Brain microvascular endothelial cell (primary cell): ENCODE results near the gene PLXNA2.

Experiments used
- DNase-seq: peaks from one replicate; pipeline ENCODE4 v3.0.0-alpha.2; 2020
- H3K27ac ChIP-seq: fragments of 250-450 bp; sonication (Bioruptor Pico); 2 replicates; pipeline ENCODE4 v1.5.1; 2020; ENCODE audit warnings: mild to moderate bottlenecking, moderate library complexity
- H3K27me3 ChIP-seq: fragments of 250-450 bp; sonication (Bioruptor Pico); replicated peaks from 2 replicates; pipeline ENCODE4 v1.5.1; 2020; ENCODE audit warnings: mild to moderate bottlenecking
- H3K36me3 ChIP-seq: fragments of 250-450 bp; sonication (Bioruptor Pico); replicated peaks from 2 replicates; pipeline ENCODE4 v1.5.1; 2020; ENCODE audit warnings: mild to moderate bottlenecking
- H3K4me3 ChIP-seq: 2 replicates; pipeline ENCODE4 v1.5.1; 2011; ENCODE audit warnings: low read depth, mild to moderate bottlenecking, control low read depth, low read length, moderate library complexity
- in situ Hi-C: cut with HindIII; loops from 2 replicates; pipeline ENCODE4 v1.10.0; 2017; ENCODE audit warnings: low sequenced_read_pairs, low pct_ligation_motif_present
- TF ChIP-seq, protein P1 (sequence below): IDR thresholded peaks from 2 replicates; pipeline ENCODE4 v1.5.1; 2011; ENCODE audit warnings: low read depth, mild to moderate bottlenecking, moderate library complexity, low read length, control low read depth, inconsistent platforms; ENCODE audit errors: missing control alignments

PLXNA2 gene

GRCh38 chr1:208065862-208066261, 178.3 kb downstream of the PLXNA2 start:
- Histone ChIP-seq H3K4me3 (no peak overlapping the region), H3K27me3 (no peaks in the 10 kb centered on the region), H3K27ac (no peak overlapping the region), H3K36me3 (peaks cover 5% of the 10 kb centered on the region)
- in situ Hi-C loops, result no loop called here
- TF ChIP-seq, protein P1, sequence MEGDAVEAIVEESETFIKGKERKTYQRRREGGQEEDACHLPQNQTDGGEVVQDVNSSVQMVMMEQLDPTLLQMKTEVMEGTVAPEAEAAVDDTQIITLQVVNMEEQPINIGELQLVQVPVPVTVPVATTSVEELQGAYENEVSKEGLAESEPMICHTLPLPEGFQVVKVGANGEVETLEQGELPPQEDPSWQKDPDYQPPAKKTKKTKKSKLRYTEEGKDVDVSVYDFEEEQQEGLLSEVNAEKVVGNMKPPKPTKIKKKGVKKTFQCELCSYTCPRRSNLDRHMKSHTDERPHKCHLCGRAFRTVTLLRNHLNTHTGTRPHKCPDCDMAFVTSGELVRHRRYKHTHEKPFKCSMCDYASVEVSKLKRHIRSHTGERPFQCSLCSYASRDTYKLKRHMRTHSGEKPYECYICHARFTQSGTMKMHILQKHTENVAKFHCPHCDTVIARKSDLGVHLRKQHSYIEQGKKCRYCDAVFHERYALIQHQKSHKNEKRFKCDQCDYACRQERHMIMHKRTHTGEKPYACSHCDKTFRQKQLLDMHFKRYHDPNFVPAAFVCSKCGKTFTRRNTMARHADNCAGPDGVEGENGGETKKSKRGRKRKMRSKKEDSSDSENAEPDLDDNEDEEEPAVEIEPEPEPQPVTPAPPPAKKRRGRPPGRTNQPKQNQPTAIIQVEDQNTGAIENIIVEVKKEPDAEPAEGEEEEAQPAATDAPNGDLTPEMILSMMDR, result no peak
- no peak for DNase-seq

- in situ Hi-C loops, result no loop called here
- Histone ChIP-seq H3K36me3 (peaks cover 10% of the 10 kb centered on the region), H3K27me3 (no peaks in the 10 kb centered on the region), H3K27ac (no peak overlapping the region), H3K4me3 (no peak overlapping the region)
- no peak for DNase-seq
- TF ChIP-seq, protein P1, result no peak
Measured at GRCh38 chr1:208061632-208062031, 182.6 kb downstream of the PLXNA2 start.

DNA sequence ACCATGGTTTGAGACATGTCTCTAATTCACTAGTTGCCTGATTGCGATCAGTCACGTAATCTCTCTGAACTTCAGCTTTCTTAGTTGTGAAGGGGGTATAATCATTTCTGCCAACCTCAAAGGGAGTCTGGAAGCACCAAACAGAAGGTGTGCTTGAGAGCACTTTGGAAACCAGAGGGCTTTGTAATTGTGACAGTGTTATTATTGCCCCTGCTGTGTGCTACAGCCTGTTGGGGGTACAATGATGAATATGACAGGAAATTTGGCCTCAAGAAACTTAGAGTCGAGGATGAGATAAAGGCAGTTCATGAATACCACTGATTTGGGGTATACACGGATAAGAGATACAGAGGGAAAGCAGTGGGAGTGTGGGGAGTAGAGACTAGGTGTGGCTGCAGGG, 183.1 kb downstream of the PLXNA2 start:
- no peak overlapping the region for H3K27ac ChIP-seq
- no peak overlapping the region for H3K4me3 ChIP-seq
- H3K36me3 ChIP-seq, result peaks cover 9% of the 10 kb centered on the region
- H3K27me3 ChIP-seq, result no peaks in the 10 kb centered on the region
- in situ Hi-C loops, result no loop called here
- TF ChIP-seq, protein P1, result no peak
- no peak for DNase-seq

DNA sequence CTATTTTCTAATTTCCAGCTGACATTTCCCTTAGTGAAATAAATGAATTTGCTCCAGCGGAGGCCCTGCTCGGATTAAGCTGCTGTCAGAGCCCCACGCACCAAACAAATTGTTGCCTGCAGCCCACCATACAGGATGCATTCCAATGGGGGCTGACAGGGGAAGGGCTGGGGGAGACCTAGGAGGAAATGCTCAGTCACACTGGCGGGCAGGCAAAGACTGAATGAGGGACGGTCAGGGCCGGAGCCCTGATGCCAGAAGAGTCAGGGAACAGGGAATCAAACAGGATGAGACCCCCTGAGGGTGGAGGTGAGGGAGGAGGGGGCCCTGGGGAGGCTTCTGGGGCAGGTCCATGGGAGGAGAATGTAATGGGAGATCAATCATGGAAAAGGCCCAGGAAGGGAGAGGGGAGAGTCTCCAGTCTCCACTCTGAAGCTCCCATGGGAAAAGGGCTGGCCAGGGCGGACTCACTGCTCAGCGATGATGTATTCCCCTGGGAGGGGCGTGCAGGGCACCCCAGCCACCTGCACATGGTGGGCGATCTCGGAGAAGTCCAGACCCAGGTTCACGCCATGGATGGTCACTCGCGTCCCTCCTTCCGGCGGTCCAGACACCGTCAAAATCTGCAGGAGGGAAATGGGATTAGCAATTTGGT, 183.8 kb downstream of the PLXNA2 start:
- no peak for DNase-seq
- Histone ChIP-seq H3K27me3 (no peaks in the 10 kb centered on the region), H3K36me3 (peaks cover 9% of the 10 kb centered on the region), H3K27ac (no peak overlapping the region), H3K4me3 (no peak overlapping the region)
- TF ChIP-seq, protein P1, result no peak
- in situ Hi-C loops, result no loop called here

- in situ Hi-C loops, result no loop called here
Measured at GRCh38 chr1:208059409-208060001, 184.7 kb downstream of the PLXNA2 start.

More at GRCh38 chr1:208059409-208060001, 184.7 kb downstream of the PLXNA2 start:
- DNase-seq, result no peak
- no peaks in the 10 kb centered on the region for H3K27me3 ChIP-seq
- peaks cover 10% of the 10 kb centered on the region for H3K36me3 ChIP-seq
- TF ChIP-seq, protein P1, result no peak
- no peak overlapping the region for H3K4me3 ChIP-seq
- no peak overlapping the region for H3K27ac ChIP-seq
